NCI-H748 (cell line): Measurements from ENCODE around the gene DBN1.
A peak's percentile ranks its signal among the peaks of the same experiment; 100 is the strongest.
"Not testable (repeated sequence)": the region's sequence is repeated elsewhere in the genome, so short reads cannot be mapped to it uniquely, and the experiment has no call there.

ENCODE experiments used
- DNase-seq: peaks from one replicate; lab custom pipeline; 2025; ENCODE audit not compliant: unreplicated experiment; lab: John Stamatoyannopoulos, UW

The DBN1 gene

GRCh38 chr5:177431317-177432142, 41.9 kb downstream of the DBN1 start:
- DNase-seq: no peak

GRCh38 chr5:177430972-177431316, 42.5 kb downstream of the DBN1 start:
- no peak for DNase-seq

GRCh38 chr5:177430140-177430951, 43.1 kb downstream of the DBN1 start:
- no peak for DNase-seq

- no peak for DNase-seq
These were observed 44.0 kb downstream of the DBN1 start for GRCh38 chr5:177429248-177430040.

- DNase-seq: no peak
These were observed 44.7 kb downstream of the DBN1 start for GRCh38 chr5:177428574-177429217.

- no peak for DNase-seq
These were observed 45.4 kb downstream of the DBN1 start for GRCh38 chr5:177427919-177428573.

GRCh38 chr5:177427211-177427822, 46.1 kb downstream of the DBN1 start:
- DNase-seq: peak; percentile 36

GRCh38 chr5:177426566-177427210, 46.7 kb downstream of the DBN1 start, which contains the start of gene GRK6:
TSS of gene GRK6 (plus strand) at chr5:177426676. CDS start at chr5:177426846, 170 bp downstream.
- peak; percentile 69 for DNase-seq

- peak; percentile 100 for DNase-seq
These were observed 47.5 kb downstream of the DBN1 start for GRCh38 chr5:177425801-177426565.

GRCh38 chr5:177425196-177425800, 48.1 kb downstream of the DBN1 start:
- peak; percentile 66 for DNase-seq

- no peak for DNase-seq
These were observed 49.8 kb downstream of the DBN1 start for GRCh38 chr5:177423671-177424070.

- DNase-seq: no peak
These were observed 52.2 kb downstream of the DBN1 start for GRCh38 chr5:177421062-177421798.

- DNase-seq: not testable (repeated sequence)
These were observed 53.0 kb downstream of the DBN1 start for GRCh38 chr5:177420472-177420871.

- DNase-seq: no peak
These were observed 54.4 kb downstream of the DBN1 start for GRCh38 chr5:177419046-177419445.

GRCh38 chr5:177417081-177417480, 56.4 kb downstream of the DBN1 start:
- not testable (repeated sequence) for DNase-seq

- no peak for DNase-seq
These were observed 59.0 kb downstream of the DBN1 start for GRCh38 chr5:177414481-177414880.

- no peak for DNase-seq
These were observed 60.7 kb downstream of the DBN1 start for GRCh38 chr5:177412603-177413233.
